GM23338 (cell line): Measurements from ENCODE around the gene USP35. TPM values are rescaled to one million over a fixed set of nuclear protein-coding genes. Genes with fewer than 3 reads are reported as not detected.

Source experiments
- ATAC-seq: fragments of 200-7000 bp; cut with Tn5 transposase; 3 replicates; pipeline ENCODE4 v1.9.1; 2020
- DNase-seq: peaks from one replicate; pipeline ENCODE4 v3.0.0-alpha.2; 2015; ENCODE audit warnings: low spot score
- H2AFZ ChIP-seq: fragments of 200-600 bp; sonication (generic); 2 replicates; pipeline ENCODE4 v1.8.0; 2016; ENCODE audit warnings: antibody characterized with exemption, mild to moderate bottlenecking, moderate library complexity
- H3F3A ChIP-seq: fragments of 200-600 bp; sonication (generic); replicated peaks from 2 replicates; pipeline ENCODE4 v1.8.0; 2017; ENCODE audit warnings: antibody characterized with exemption, mixed run types, low read depth
- H3K27ac ChIP-seq: fragments of 200-600 bp; sonication (generic); 2 replicates; pipeline ENCODE4 v1.6.1; 2016; ENCODE audit warnings: low read depth
- H3K27me3 ChIP-seq: fragments of 200-600 bp; sonication (generic); 2 replicates; pipeline ENCODE4 v1.8.0; 2016; ENCODE audit warnings: mild to moderate bottlenecking, mixed run types, moderate library complexity; ENCODE audit not compliant: insufficient read depth
- H3K36me3 ChIP-seq: fragments of 200-600 bp; sonication (generic); 2 replicates; pipeline ENCODE4 v1.8.0; 2016; ENCODE audit warnings: mild to moderate bottlenecking; ENCODE audit not compliant: insufficient read depth
- H3K4me1 ChIP-seq: fragments of 200-600 bp; sonication (generic); 2 replicates; pipeline ENCODE4 v1.8.0; 2016; ENCODE audit warnings: mild to moderate bottlenecking, moderate library complexity; ENCODE audit not compliant: insufficient read depth
- H3K4me2 ChIP-seq: fragments of 200-600 bp; sonication (generic); 2 replicates; pipeline ENCODE4 v1.7.1; 2017; ENCODE audit warnings: mixed run types
- H3K4me3 ChIP-seq: fragments of 200-600 bp; sonication (generic); 2 replicates; pipeline ENCODE4 v1.6.1; 2016; ENCODE audit warnings: mixed run types
- H3K79me2 ChIP-seq: fragments of 200-600 bp; sonication (generic); replicated peaks from 2 replicates; pipeline ENCODE4 v1.8.0; 2017; ENCODE audit warnings: mild to moderate bottlenecking; ENCODE audit not compliant: insufficient read depth
- H3K9me2 ChIP-seq: fragments of 200-600 bp; sonication (generic); 2 replicates; pipeline ENCODE4 v1.8.0; 2017; ENCODE audit not compliant: insufficient read depth
- H4K20me1 ChIP-seq: fragments of 200-600 bp; sonication (generic); replicated peaks from 2 replicates; pipeline ENCODE4 v1.8.0; 2017; ENCODE audit warnings: mild to moderate bottlenecking; ENCODE audit not compliant: insufficient read depth
- H3K27ac Mint-ChIP-seq: 2 replicates; pipeline ENCODE4 v1.8.0; 2020; ENCODE audit warnings: inconsistent platforms, mild to moderate bottlenecking, moderate library complexity, mixed read lengths
- H3K27me3 Mint-ChIP-seq: 3 replicates; pipeline ENCODE4 v1.8.0; 2022; ENCODE audit warnings: low read depth, mild to moderate bottlenecking, moderate library complexity, mixed read lengths, inconsistent platforms; ENCODE audit not compliant: insufficient read depth, poor library complexity
- H3K36me3 Mint-ChIP-seq: 3 replicates; pipeline ENCODE4 v1.8.0; 2021; ENCODE audit warnings: low read depth, mild to moderate bottlenecking, inconsistent platforms, moderate library complexity, mixed read lengths
- H3K4me1 Mint-ChIP-seq: 3 replicates; pipeline ENCODE4 v1.8.0; 2020; ENCODE audit warnings: mild to moderate bottlenecking, inconsistent platforms, mixed read lengths
- H3K4me3 Mint-ChIP-seq: 3 replicates; pipeline ENCODE4 v1.8.0; 2021; ENCODE audit warnings: moderate library complexity, mild to moderate bottlenecking, inconsistent platforms, mixed read lengths
- H3K9me3 Mint-ChIP-seq: 3 replicates; pipeline ENCODE4 v1.8.0; 2020; ENCODE audit warnings: moderate library complexity, mild to moderate bottlenecking, inconsistent platforms, mixed read lengths
- CREB1 ChIP-seq: fragments of 250-450 bp; sonication (Bioruptor Pico); IDR thresholded peaks from 2 replicates; pipeline ENCODE4 v1.5.0; 2020; ENCODE audit warnings: low read depth, mild to moderate bottlenecking, moderate library complexity
- EZH2 ChIP-seq: fragments of 200-600 bp; sonication (generic); IDR thresholded peaks from one replicate; pipeline ENCODE4 v1.8.0; 2017; ENCODE audit warnings: antibody characterized with exemption, mild to moderate bottlenecking, low read depth; ENCODE audit not compliant: unreplicated experiment
- EZH2phosphoT487 ChIP-seq: fragments of 200-600 bp; sonication (generic); IDR thresholded peaks from one replicate; pipeline ENCODE4 v1.8.1; 2018; ENCODE audit warnings: antibody characterized with exemption; ENCODE audit not compliant: unreplicated experiment
- JUNB ChIP-seq: IDR thresholded peaks from one replicate; pipeline ENCODE4 v1.6.1; 2016; ENCODE audit warnings: antibody characterized with exemption; ENCODE audit not compliant: unreplicated experiment
- NANOG ChIP-seq: IDR thresholded peaks from 2 replicates; pipeline ENCODE4 v1.6.1; 2016; ENCODE audit warnings: antibody characterized with exemption, borderline replicate concordance
- POLR2AphosphoS5 ChIP-seq: IDR thresholded peaks from 2 replicates; pipeline ENCODE4 v1.6.1; 2016; ENCODE audit warnings: antibody characterized with exemption, low read depth
- REST ChIP-seq: IDR thresholded peaks from one replicate; pipeline ENCODE4 v1.6.1; 2018; ENCODE audit warnings: antibody characterized with exemption; ENCODE audit not compliant: unreplicated experiment
- STAT1 ChIP-seq: IDR thresholded peaks from one replicate; pipeline ENCODE4 v1.6.1; 2016; ENCODE audit warnings: antibody characterized with exemption; ENCODE audit not compliant: unreplicated experiment
- ZNF114 ChIP-seq: fragments of 250-450 bp; sonication (Bioruptor Pico); IDR thresholded peaks from 2 replicates; pipeline ENCODE4 v1.5.0; 2020; ENCODE audit warnings: mild to moderate bottlenecking, moderate library complexity
- ZNF331 ChIP-seq: fragments of 250-450 bp; sonication (Bioruptor Pico); IDR thresholded peaks from 2 replicates; pipeline ENCODE4 v1.5.0; 2020; ENCODE audit warnings: low read depth, mild to moderate bottlenecking, moderate library complexity
- ZNF462 ChIP-seq: fragments of 250-450 bp; sonication (Bioruptor Pico); IDR thresholded peaks from 2 replicates; pipeline ENCODE4 v1.5.0; 2020; ENCODE audit warnings: mild to moderate bottlenecking, moderate library complexity
- polyA plus RNA-seq: library from polyadenylated mRNA; unstranded; fragments of >200 nt; fragmentation: Nextera tagmentation; extraction: Ambion mirVana; gene quantifications from 2 replicates; pipeline ENCODE4 v1.2.1, GENCODE V29; 2016
- total RNA-seq: library from RNA; depleted of rRNA; stranded (reverse); fragments of >200 nt; shearing (Covaris generic); gene quantifications from 2 replicates; pipeline ENCODE4 v1.2.3, GENCODE V29; 2014
- TF ChIP-seq, protein P1 (sequence below), 2 experiments: fragments of 200-600 bp in 1 of 2; sonication (generic) in 1 of 2; conservative IDR thresholded peaks; 2 replicates each; pipeline versions ENCODE4 v1.5.1 to v1.6.1; 2016 to 2017; ENCODE audit warnings: antibody characterized with exemption in 2 of 2, low read depth in 2 of 2, mild to moderate bottlenecking in 2 of 2, moderate library complexity in 1 of 2
- TF ChIP-seq, protein P2 (sequence below): IDR thresholded peaks from 2 replicates; pipeline ENCODE4 v1.6.1; 2016; ENCODE audit warnings: antibody characterized with exemption

USP35 gene
- total and polyA plus RNA-seq, 2 experiments from 2014 or later: 2.5 to 10.7 TPM

DNA sequence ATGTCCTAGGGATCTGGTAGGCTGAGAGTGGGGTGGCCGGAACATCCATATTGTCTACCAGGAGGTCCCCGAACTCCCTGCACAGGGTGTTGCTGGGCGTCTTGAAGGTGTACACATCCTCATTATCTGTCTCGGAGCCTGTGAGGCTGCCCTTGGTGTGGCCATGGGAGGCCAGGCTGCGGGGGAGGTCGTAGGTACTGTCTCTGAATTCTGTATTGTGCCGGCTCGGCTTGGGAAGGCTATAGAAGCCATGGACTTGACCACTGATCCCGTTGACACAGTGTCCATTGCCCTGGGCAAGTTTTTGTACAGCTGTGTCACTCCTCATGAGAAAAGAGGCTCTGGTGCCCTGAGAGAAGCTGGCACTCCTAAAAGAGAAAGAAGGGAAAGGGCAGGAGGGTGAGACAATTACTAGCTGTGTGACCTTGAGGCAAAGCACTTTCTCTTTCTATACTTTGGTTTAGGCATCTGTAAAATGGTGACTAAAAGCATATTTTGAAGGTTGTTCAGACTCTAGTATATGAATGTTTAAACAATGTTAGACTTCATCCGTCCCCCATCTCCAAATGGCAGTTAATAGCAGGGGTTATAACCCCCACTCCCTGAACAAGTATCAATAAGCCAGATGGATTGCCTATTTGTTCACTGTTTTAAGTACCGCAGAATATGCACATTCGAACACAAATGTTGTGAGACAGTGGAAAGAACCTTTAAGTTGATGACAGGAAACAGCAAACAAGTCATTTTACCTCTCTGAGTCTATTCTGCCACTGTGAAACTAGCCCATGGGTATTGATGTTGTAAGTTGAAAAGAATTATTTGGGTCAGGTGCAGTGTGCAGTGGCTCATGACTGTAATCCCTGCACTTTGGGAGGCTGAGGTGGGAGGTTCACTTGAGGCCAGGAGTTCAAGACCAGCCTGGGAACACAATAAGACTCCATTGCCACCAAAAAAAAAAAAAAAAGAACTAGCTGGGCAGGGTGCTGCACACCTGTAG is 38.3 kb downstream of the USP35 start:
- no peaks in the 10 kb centered on the region for H3K9me3 Mint-ChIP-seq
- H3K4me2 ChIP-seq: no peak overlapping the region
- no peaks in the 10 kb centered on the region for H3K79me2 ChIP-seq
- H2AFZ ChIP-seq: no peak overlapping the region
- H3K4me3 ChIP-seq: no peak overlapping the region
- H3K4me3 Mint-ChIP-seq: no peak overlapping the region
- ATAC-seq: no peak
- no peaks in the 10 kb centered on the region for H3K27me3 ChIP-seq
- no peaks in the 10 kb centered on the region for H4K20me1 ChIP-seq
- H3K4me1 Mint-ChIP-seq: no peaks in the 10 kb centered on the region
- TF ChIP-seq NANOG (no peak), ZNF331 (CRISPR knock-in tag) (no peak), JUNB (no peak), EZH2 (no peak), REST (no peak), CREB1 (CRISPR knock-in tag) (no peak), STAT1 (no peak), ZNF462 (no peak), POLR2AphosphoS5 (no peak), EZH2phosphoT487 (no peak), ZNF114 (CRISPR knock-in tag) (no peak)
- TF ChIP-seq, protein P1, sequence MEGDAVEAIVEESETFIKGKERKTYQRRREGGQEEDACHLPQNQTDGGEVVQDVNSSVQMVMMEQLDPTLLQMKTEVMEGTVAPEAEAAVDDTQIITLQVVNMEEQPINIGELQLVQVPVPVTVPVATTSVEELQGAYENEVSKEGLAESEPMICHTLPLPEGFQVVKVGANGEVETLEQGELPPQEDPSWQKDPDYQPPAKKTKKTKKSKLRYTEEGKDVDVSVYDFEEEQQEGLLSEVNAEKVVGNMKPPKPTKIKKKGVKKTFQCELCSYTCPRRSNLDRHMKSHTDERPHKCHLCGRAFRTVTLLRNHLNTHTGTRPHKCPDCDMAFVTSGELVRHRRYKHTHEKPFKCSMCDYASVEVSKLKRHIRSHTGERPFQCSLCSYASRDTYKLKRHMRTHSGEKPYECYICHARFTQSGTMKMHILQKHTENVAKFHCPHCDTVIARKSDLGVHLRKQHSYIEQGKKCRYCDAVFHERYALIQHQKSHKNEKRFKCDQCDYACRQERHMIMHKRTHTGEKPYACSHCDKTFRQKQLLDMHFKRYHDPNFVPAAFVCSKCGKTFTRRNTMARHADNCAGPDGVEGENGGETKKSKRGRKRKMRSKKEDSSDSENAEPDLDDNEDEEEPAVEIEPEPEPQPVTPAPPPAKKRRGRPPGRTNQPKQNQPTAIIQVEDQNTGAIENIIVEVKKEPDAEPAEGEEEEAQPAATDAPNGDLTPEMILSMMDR (conservative IDR thresholded peaks at IDR 0.05; ENCODE audit: low read depth in 2 of 2): no peak
- TF ChIP-seq, protein P2, sequence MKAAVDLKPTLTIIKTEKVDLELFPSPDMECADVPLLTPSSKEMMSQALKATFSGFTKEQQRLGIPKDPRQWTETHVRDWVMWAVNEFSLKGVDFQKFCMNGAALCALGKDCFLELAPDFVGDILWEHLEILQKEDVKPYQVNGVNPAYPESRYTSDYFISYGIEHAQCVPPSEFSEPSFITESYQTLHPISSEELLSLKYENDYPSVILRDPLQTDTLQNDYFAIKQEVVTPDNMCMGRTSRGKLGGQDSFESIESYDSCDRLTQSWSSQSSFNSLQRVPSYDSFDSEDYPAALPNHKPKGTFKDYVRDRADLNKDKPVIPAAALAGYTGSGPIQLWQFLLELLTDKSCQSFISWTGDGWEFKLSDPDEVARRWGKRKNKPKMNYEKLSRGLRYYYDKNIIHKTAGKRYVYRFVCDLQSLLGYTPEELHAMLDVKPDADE: no peak
- peaks cover 2% of the 10 kb centered on the region; the same call in 1 of the 3 replicates for H3K36me3 Mint-ChIP-seq
- H3K9me2 ChIP-seq: no peaks in the 10 kb centered on the region
- peaks cover 4% of the 10 kb centered on the region for H3K27me3 Mint-ChIP-seq
- H3F3A ChIP-seq: no peaks in the 10 kb centered on the region
- no peaks in the 10 kb centered on the region for H3K36me3 ChIP-seq
- H3K27ac ChIP-seq: no peak overlapping the region
- H3K4me1 ChIP-seq: no peaks in the 10 kb centered on the region
- no peak for DNase-seq
- no peak overlapping the region for H3K27ac Mint-ChIP-seq
